GM12892 (cell line): ENCODE results near the gene TMEM214.
A peak's percentile ranks its signal among the peaks of the same experiment; 100 is the strongest.

ENCODE experiments used
- DNase-seq: peaks from one replicate; pipeline ENCODE4 v3.0.0; 2011; ENCODE audit not compliant: insufficient read length
- FAIRE-seq: peaks from 2 replicates; lab custom pipeline; 2011; peaks lifted over from hg19 to GRCh38; lab: Jason Lieb, UNC
- POLR2A ChIP-seq: IDR thresholded peaks from 2 replicates; pipeline ENCODE4 v1.6.1; 2011; ENCODE audit warnings: low read depth, low read length, control low read depth
- POLR2AphosphoS5 ChIP-seq: IDR thresholded peaks from 2 replicates; pipeline ENCODE4 v1.6.1; 2011; ENCODE audit warnings: low read depth, low read length, control low read depth
- TAF1 ChIP-seq: IDR thresholded peaks from 2 replicates; pipeline ENCODE4 v1.6.1; 2011; ENCODE audit warnings: low read depth, mild to moderate bottlenecking, control low read depth, low read length, borderline replicate concordance

Gene TMEM214

DNA sequence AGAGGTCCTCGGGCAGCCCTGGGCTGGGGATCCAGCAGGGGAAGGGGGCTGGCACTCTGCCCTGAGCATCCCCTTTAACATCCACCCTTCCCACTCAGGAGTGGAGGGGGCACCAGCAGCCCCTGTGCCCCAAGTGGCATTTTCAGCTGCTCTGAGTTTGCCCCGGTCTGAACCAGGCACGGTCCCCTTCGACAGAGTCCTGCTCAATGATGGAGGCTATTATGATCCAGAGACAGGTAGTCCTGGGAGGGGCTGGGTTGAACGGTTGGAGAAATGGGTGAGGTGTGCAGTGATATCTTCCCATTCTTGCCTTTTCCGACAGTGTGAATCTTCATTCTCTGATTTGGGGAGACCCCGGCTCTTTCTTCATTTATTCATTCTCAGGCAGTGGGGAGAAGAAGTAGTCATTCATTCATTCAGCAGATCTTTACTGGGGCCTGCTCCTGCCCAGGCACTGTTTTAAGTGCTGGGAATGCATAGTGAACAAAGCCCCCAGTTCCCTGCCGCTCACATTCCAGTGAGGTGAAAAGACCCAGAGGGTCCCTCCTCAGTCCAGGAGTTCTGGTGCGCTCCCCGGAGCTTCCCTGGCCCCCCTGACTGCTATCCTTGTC is 52.4 kb downstream of the TMEM214 start:
- TF ChIP-seq TAF1 (no peak), POLR2AphosphoS5 (no peak), POLR2A (no peak)
- DNase-seq (no peak), FAIRE-seq (no peak)

DNA sequence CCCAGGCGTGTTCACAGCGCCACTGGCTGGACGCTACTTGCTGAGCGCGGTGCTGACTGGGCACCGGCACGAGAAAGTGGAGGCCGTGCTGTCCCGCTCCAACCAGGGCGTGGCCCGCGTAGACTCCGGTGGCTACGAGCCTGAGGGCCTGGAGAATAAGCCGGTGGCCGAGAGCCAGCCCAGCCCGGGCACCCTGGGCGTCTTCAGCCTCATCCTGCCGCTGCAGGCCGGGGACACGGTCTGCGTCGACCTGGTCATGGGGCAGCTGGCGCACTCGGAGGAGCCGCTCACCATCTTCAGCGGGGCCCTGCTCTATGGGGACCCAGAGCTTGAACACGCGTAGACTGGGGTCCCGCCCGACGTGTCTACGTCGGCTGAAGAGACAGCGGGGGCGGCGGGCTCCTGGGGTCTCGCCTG is 52.9 kb downstream of the TMEM214 start:
- TF ChIP-seq TAF1 (no peak), POLR2AphosphoS5 (no peak), POLR2A (no peak)
- FAIRE-seq (peak; percentile 78), DNase-seq (no peak)

DNA sequence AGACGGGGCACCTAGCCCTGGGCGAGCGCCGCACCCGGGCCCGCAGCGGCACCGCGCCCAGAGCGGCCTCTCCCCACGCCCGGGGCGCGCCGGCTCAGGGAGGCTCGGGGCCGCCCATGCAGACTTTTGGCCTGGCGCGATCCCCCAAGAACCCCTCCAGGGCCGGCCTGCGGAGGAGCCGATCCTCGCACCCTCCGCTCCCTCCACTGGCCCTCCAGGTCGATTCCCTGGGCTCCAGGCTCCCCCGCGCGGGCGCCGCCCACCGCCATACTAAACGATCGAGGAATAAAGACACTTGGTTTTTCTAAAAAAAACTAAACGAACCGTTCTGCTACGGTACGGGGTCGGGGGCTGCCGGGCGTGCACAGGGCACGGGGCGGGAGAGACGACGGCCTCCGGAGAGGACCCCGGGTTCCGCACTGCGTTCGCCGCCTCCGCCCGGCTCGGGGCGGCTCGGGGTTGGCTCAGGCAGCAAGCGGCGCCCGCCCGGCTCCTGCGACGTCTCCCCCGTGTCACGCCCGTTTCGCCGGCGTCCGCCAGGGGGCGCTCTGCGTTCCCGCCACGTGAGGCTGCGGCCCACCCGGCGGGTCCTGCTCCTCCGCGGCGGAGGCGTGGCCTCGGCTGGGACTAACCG is 53.4 kb downstream of the TMEM214 start:
- TF ChIP-seq POLR2A (peak; percentile 64; the same call in 1 of the 2 replicates), TAF1 (0 out of 2 replicates have a peak, but pooled peaks have one; percentile 20), POLR2AphosphoS5 (0 out of 2 replicates have a peak, but pooled peaks have one; percentile 30)
- DNase-seq, result peak; percentile 98
- FAIRE-seq, result peak; percentile 98

DNA sequence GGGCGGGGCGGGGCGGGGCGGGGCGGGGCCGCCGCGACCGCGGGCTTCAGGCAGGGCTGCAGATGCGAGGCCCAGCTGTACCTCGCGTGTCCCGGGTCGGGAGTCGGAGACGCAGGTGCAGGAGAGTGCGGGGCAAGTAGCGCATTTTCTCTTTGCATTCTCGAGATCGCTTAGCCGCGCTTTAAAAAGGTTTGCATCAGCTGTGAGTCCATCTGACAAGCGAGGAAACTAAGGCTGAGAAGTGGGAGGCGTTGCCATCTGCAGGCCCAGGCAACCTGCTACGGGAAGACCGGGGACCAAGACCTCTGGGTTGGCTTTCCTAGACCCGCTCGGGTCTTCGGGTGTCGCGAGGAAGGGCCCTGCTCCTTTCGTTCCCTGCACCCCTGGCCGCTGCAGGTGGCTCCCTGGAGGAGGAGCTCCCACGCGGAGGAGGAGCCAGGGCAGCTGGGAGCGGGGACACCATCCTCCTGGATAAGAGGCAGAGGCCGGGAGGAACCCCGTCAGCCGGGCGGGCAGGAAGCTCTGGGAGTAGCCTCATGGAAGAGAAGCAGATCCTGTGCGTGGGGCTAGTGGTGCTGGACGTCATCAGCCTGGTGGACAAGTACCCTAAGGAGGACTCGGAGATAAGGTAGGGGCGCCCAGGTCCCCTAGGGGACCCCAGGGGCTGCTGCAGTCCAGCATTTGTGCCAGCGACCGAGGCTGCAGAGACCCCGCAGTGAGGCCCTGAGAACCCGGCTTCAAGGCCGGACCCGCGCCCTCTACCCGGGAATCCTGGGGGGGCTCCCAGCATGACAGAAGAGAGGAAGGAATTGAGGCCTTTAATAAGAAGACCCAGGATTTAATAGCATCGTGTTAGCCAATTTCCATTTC is 54.2 kb downstream of the TMEM214 start, which contains the start of gene KHK:
KHK (plus strand) TSS at position 49 of the 870 bp plus-strand sequence; CDS start at position 537, 488 bp downstream.
- FAIRE-seq, result no peak

DNA sequence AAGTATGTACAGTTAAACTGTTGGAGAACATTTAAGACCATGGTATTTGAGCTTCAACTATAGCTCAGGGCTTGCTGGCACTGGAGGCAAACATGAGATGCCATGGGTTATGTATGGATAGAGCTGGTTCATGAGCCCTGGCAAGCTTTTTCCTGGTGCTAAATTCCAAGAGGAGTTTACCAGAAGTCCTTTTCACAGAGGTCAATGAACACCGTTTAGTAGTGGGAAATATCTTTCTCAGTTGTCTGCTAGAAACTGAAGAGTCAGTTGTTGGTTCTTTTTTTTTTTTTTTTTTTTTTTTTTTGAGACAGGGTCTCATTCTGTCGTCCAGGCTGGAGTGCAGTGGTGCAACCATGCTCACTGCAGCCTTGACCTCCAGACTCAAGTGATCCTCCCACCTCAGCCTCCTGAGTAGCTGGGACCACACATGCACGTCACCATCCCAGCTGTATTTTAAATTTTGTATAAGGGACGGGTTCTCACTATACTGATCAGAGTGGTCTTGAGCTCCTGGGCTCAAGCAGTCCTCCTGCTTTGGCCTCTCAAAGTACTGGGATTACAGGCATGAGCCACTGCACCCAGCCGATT is 55.2 kb downstream of the TMEM214 start:
- TF ChIP-seq POLR2A (no peak), TAF1 (no peak), POLR2AphosphoS5 (no peak)
- DNase-seq (no peak), FAIRE-seq (no peak)

More for the DNA sequence above, 54.2 kb downstream of the TMEM214 start, which contains the start of gene KHK:
- peak; percentile 62 for DNase-seq
- no peak for TF ChIP-seq TAF1
- TF ChIP-seq POLR2AphosphoS5, result no peak

DNA sequence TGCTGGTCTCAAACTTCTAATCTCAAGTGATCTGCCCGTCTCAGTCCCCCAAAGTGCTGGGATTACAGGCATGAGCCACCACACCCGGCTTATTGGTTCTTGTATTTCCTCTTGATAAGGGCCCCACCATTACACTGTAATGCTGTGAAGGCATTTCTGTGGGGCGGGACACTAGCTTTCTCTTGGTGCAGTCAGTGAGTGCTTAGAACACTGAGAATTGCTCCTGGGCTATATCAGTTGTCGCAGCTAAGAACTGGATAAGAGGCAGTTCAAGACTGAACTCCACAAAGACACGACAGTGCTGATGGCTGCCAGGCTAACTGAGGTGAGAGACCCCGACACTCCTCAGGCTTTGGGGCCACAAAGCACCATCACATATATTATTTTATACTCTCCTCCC is 55.9 kb downstream of the TMEM214 start:
- TF ChIP-seq POLR2A, result no peak
- TF ChIP-seq POLR2AphosphoS5, result no peak
- no peak for TF ChIP-seq TAF1
- FAIRE-seq (no peak), DNase-seq (no peak)

DNA sequence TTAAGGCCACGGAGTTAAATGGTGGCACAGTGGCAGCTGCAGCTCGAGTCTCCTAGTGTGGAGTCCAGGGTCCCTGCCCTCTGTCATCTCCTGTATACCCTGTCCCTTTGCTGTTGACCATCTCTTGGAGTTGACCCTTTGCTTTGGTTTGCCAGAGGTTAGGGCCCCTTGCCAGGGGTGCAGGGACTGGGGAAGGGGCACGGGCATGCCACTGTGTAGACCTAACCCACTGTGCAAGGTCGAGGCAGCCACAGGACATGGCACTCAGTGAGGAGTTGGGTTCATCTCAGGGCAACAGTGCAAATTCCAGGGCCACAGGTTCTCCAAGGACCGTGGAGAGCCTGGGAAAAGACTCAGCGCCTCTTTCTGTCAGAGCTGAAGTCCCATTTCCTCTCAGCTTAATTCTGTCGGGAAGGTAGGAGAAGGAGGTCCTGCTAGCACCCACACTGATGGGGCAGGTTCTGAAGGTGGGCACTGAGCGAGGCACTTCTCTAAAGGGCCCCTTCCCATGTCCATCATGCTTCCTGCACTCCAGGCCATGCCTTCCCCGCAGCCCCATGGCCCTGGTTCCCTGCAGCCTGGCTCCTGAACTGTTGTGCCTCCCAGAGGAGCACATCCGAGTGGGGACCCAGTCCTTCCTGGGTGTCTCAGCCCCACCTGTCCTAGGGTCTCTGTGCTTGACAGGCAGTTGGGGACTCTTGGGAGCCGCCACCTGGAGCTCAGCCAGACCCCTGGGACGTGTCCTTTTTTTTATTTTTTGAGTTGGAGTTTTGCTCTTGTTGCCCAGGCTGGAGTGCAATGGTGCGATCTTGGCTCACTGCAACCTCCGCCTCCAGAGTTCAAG is 56.6 kb downstream of the TMEM214 start:
- no peak for DNase-seq
- TF ChIP-seq POLR2A (no peak), TAF1 (no peak), POLR2AphosphoS5 (no peak)
- no peak for FAIRE-seq
